Panc1 (cell line): ENCODE measurements around the gene CLSTN2.

Experiments
- CTCF ChIP-seq: fragments of 450-650 bp; IDR thresholded peaks from 2 replicates; pipeline ENCODE4 v1.5.1; 2017; ENCODE audit warnings: mild to moderate bottlenecking
- REST ChIP-seq, 2 experiments: IDR thresholded peaks; 2 replicates each; pipeline ENCODE4 v1.6.1; 2011 to 2012; ENCODE audit warnings: low read depth in 2 of 2, control low read depth in 1 of 2, low read length in 1 of 2, mild to moderate bottlenecking in 1 of 2, moderate library complexity in 1 of 2; ENCODE audit not compliant: insufficient read depth in 1 of 2

- TF ChIP-seq CTCF = no peak
- no peak for TF ChIP-seq REST (IDR thresholded peaks at IDR 0.05; ENCODE audit: insufficient read depth in 1 of 2, low read depth in 2 of 2, low read length in 1 of 2)
Measured at GRCh38 chr3:140505213-140505612, 570.2 kb downstream of the CLSTN2 start.
